ENCODE results near the gene CAPN13.

DNA sequence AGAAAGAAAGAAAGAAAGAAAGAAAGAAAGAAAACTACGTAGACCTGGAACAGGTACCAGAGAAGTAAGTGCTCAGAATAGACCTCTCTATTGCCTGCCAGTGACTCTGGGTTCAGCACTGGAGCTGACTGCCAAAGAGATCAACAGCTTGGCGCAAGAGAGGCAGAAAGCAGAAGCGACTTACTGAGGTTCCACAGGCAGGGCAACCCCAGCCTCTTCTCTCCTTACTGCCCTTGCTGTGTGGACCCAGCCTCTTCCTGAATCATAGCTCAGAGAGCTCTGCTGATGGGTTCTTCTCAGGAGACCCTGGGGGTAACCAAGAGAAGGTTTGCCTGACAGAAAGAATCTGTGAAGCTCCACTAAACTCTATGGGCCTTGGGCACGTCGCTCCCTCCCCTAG lies 7.1 kb downstream of the CAPN13 start:
- no peak for TF ChIP-seq POLR2AphosphoS5 (IDR thresholded peaks at IDR 0.05)
- TF ChIP-seq, protein P1, sequence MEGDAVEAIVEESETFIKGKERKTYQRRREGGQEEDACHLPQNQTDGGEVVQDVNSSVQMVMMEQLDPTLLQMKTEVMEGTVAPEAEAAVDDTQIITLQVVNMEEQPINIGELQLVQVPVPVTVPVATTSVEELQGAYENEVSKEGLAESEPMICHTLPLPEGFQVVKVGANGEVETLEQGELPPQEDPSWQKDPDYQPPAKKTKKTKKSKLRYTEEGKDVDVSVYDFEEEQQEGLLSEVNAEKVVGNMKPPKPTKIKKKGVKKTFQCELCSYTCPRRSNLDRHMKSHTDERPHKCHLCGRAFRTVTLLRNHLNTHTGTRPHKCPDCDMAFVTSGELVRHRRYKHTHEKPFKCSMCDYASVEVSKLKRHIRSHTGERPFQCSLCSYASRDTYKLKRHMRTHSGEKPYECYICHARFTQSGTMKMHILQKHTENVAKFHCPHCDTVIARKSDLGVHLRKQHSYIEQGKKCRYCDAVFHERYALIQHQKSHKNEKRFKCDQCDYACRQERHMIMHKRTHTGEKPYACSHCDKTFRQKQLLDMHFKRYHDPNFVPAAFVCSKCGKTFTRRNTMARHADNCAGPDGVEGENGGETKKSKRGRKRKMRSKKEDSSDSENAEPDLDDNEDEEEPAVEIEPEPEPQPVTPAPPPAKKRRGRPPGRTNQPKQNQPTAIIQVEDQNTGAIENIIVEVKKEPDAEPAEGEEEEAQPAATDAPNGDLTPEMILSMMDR (IDR thresholded peaks at IDR 0.05): no peak

Data from stomach (tissue), 4 donors.